HepG2 (cell line): ENCODE data around the gene UBQLN1. TPM values are rescaled to one million over a fixed set of nuclear protein-coding genes. Genes with fewer than 3 reads are reported as not detected.

Experiments used
- CBX1 ChIP-seq: IDR thresholded peaks from one replicate; pipeline ENCODE4 v1.6.1; 2016; ENCODE audit warnings: antibody characterized with exemption, low read depth
- DMAP1 ChIP-seq: IDR thresholded peaks from 2 replicates; pipeline ENCODE4 v1.6.1; 2016
- FOXM1 ChIP-seq: sonication (generic); formaldehyde crosslinking; IDR thresholded peaks from 2 replicates; pipeline ENCODE4 v1.5.0; 2020; ENCODE audit warnings: missing genetic modification reagents
- GATAD2A ChIP-seq: IDR thresholded peaks from 2 replicates; pipeline ENCODE4 v1.6.1; 2016
- GFI1 ChIP-seq: sonication (generic); formaldehyde crosslinking; IDR thresholded peaks from 2 replicates; pipeline ENCODE4 v1.5.0; 2020; ENCODE audit warnings: missing genetic modification reagents, mild to moderate bottlenecking, borderline replicate concordance
- MTF1 ChIP-seq: sonication (generic); formaldehyde crosslinking; IDR thresholded peaks from 2 replicates; pipeline ENCODE4 v1.5.0; 2020; ENCODE audit warnings: missing genetic modification reagents
- PAX8 ChIP-seq: sonication (generic); formaldehyde crosslinking; IDR thresholded peaks from 2 replicates; pipeline ENCODE4 v1.8.0; 2022; ENCODE audit warnings: mild to moderate bottlenecking, missing genetic modification reagents, borderline replicate concordance
- PTBP1 ChIP-seq: fragments of 200-400 bp; formaldehyde crosslinking; IDR thresholded peaks from 2 replicates; pipeline ENCODE4 v1.6.1; 2018; ENCODE audit warnings: low read length, low read depth; ENCODE audit not compliant: poor library complexity, severe bottlenecking
- RNF2 ChIP-seq: fragments of 450-650 bp; conservative IDR thresholded peaks from 2 replicates; pipeline ENCODE4 v1.6.1; 2016; ENCODE audit warnings: low read depth
- SIX4 ChIP-seq: sonication (generic); formaldehyde crosslinking; IDR thresholded peaks from 2 replicates; pipeline ENCODE4 v1.4.0; 2020; ENCODE audit warnings: missing genetic modification reagents
- SRF ChIP-seq: IDR thresholded peaks from 2 replicates; pipeline ENCODE4 v1.6.1; 2011; ENCODE audit warnings: mild to moderate bottlenecking, low read depth, low read length, moderate library complexity
- TBX3 ChIP-seq: fragments of 450-650 bp; IDR thresholded peaks from 2 replicates; pipeline ENCODE4 v1.6.1; 2017; ENCODE audit warnings: antibody characterized with exemption, mild to moderate bottlenecking, inconsistent platforms, borderline replicate concordance
- U2AF2 ChIP-seq: fragments of 200-400 bp; formaldehyde crosslinking; IDR thresholded peaks from 2 replicates; pipeline ENCODE4 v1.6.1; 2017; ENCODE audit warnings: low read depth, mild to moderate bottlenecking, low read length
- ZBTB20 ChIP-seq: sonication (generic); formaldehyde crosslinking; IDR thresholded peaks from 2 replicates; pipeline ENCODE4 v1.8.1; 2023; ENCODE audit warnings: missing genetic modification reagents, low read depth, mild to moderate bottlenecking, borderline replicate concordance
- ZFP37 ChIP-seq: sonication (generic); formaldehyde crosslinking; IDR thresholded peaks from 2 replicates; pipeline ENCODE4 v1.4.0; 2020; ENCODE audit warnings: missing genetic modification reagents, borderline replicate concordance
- ZFY ChIP-seq: sonication (generic); formaldehyde crosslinking; IDR thresholded peaks from 2 replicates; pipeline ENCODE4 v1.4.0; 2020; ENCODE audit warnings: missing genetic modification reagents
- ZNF12 ChIP-seq: sonication (generic); formaldehyde crosslinking; IDR thresholded peaks from 2 replicates; pipeline ENCODE4 v1.5.0; 2020; ENCODE audit warnings: missing genetic modification reagents
- ZNF260 ChIP-seq: sonication (generic); formaldehyde crosslinking; IDR thresholded peaks from 2 replicates; pipeline ENCODE4 v1.4.0; 2020; ENCODE audit warnings: missing genetic modification reagents, low read depth, mild to moderate bottlenecking, borderline replicate concordance
- ZNF274 ChIP-seq: sonication (generic); formaldehyde crosslinking; IDR thresholded peaks from 2 replicates; pipeline ENCODE4 v1.5.1; 2020; ENCODE audit warnings: mild to moderate bottlenecking, missing genetic modification reagents
- ZNF335 ChIP-seq: sonication (generic); formaldehyde crosslinking; IDR thresholded peaks from 2 replicates; pipeline ENCODE4 v1.4.0; 2020; ENCODE audit warnings: missing genetic modification reagents
- ZNF547 ChIP-seq: sonication (generic); formaldehyde crosslinking; IDR thresholded peaks from 2 replicates; pipeline ENCODE4 v1.5.1; 2020; ENCODE audit warnings: mild to moderate bottlenecking, missing genetic modification reagents
- ZNF629 ChIP-seq: sonication (generic); formaldehyde crosslinking; conservative IDR thresholded peaks from 2 replicates; pipeline ENCODE4 v1.5.0; 2020; ENCODE audit warnings: missing genetic modification reagents
- ZNF780A ChIP-seq: sonication (generic); formaldehyde crosslinking; IDR thresholded peaks from 2 replicates; pipeline ENCODE4 v1.8.0; 2022; ENCODE audit warnings: mild to moderate bottlenecking, missing genetic modification reagents, moderate library complexity
- polyA plus RNA-seq, 8 experiments: library from polyadenylated mRNA; depleted of rRNA in 3 of 8; stranded (reverse) in 7 of 8; unstranded in 1 of 8; fragments of >200 nt; fragmentation: Illumina TruSeq in 4 of 8; extraction: Trizol in 4 of 8; gene quantifications; 2 replicates each; pipeline versions ENCODE4 v1.2.1 to v1.2.3, GENCODE V29; 2011 to 2016; ENCODE audit warnings: low read depth in 4 of 8, missing spikeins in 1 of 8, mixed read lengths in 1 of 8; ENCODE audit not compliant: insufficient read depth in 1 of 8
- total RNA-seq, 5 experiments: library from RNA; depleted of rRNA; stranded (reverse); fragments of >200 nt; fragmentation: Illumina TruSeq; extraction: Trizol; gene quantifications; 2 replicates each; pipeline ENCODE4 v1.2.3, GENCODE V29; 2016; ENCODE audit warnings: low read depth in 1 of 5
- TF ChIP-seq, protein P1 (sequence below): IDR thresholded peaks from 2 replicates; pipeline ENCODE4 v1.6.1; 2016
- TF ChIP-seq, protein P2 (sequence below): sonication (generic); formaldehyde crosslinking; IDR thresholded peaks from 2 replicates; pipeline ENCODE4 v1.4.0; 2020; ENCODE audit warnings: mild to moderate bottlenecking, missing genetic modification reagents, borderline replicate concordance
- TF ChIP-seq, protein P3 (sequence below): sonication (generic); formaldehyde crosslinking; IDR thresholded peaks from 2 replicates; pipeline ENCODE4 v1.8.0; 2022; ENCODE audit warnings: mild to moderate bottlenecking, missing genetic modification reagents; ENCODE audit not compliant: insufficient replicate concordance

UBQLN1 gene
- total and polyA plus RNA-seq, 2 of the 13 experiments (the other 11 are each of a cell fraction or from before 2014, with no cell fraction given) = 78.1 to 83.8 TPM

DNA sequence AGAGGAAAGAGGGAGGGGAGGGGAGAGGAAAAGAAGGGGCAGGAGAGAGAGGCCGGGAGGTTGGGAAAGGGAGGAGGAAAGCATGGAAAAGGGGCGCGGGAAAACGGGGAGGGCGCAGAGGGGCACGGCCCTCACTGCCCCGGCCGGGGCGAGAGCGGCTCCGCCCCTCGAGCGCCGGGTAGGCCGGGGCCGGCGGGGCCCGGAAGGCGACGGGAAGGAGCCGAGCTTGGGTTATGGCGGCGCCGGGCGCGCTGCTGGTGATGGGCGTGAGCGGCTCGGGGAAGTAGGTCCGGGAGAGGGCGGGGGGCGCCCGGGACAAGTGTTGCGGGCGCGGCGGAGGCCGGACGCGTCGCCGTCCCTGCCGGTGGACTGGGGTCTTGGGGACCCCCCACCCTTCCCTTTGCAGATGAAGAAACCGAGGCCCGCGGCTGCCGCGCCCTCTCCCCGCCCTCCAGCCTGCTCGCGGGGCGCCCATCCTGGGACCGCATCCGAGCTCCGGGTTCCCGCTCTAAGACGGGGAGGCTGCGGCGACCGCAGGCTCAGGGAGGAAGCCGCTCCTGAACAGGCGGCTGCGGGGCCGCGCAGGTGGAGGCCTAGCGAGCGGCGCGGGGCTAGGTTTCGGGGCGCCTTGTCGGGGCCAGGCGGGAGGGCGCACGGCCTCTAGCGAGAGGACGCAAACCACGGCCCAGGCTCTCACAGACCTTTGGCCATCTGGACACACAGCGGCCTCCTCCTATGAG is 84.6 kb downstream of the UBQLN1 start, which contains the start of gene IDNK (continued):
- no peak for TF ChIP-seq CBX1
- no peak for TF ChIP-seq PTBP1
- TF ChIP-seq ZBTB20 = no peak
- TF ChIP-seq FOXM1 = no peak
- no peak for TF ChIP-seq GFI1 (CRISPR knock-in tag)
- TF ChIP-seq ZNF547 (CRISPR knock-in tag) = peak; percentile 68; the same call in 1 of the 2 replicates
- 0 out of 2 replicates have a peak, but pooled peaks have one; percentile 41 for TF ChIP-seq ZNF780A (CRISPR knock-in tag)
- TF ChIP-seq, protein P1, sequence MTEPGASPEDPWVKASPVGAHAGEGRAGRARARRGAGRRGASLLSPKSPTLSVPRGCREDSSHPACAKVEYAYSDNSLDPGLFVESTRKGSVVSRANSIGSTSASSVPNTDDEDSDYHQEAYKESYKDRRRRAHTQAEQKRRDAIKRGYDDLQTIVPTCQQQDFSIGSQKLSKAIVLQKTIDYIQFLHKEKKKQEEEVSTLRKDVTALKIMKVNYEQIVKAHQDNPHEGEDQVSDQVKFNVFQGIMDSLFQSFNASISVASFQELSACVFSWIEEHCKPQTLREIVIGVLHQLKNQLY (CRISPR knock-in tag) = no peak
- no peak for TF ChIP-seq SIX4 (CRISPR knock-in tag)
- TF ChIP-seq, protein P2, sequence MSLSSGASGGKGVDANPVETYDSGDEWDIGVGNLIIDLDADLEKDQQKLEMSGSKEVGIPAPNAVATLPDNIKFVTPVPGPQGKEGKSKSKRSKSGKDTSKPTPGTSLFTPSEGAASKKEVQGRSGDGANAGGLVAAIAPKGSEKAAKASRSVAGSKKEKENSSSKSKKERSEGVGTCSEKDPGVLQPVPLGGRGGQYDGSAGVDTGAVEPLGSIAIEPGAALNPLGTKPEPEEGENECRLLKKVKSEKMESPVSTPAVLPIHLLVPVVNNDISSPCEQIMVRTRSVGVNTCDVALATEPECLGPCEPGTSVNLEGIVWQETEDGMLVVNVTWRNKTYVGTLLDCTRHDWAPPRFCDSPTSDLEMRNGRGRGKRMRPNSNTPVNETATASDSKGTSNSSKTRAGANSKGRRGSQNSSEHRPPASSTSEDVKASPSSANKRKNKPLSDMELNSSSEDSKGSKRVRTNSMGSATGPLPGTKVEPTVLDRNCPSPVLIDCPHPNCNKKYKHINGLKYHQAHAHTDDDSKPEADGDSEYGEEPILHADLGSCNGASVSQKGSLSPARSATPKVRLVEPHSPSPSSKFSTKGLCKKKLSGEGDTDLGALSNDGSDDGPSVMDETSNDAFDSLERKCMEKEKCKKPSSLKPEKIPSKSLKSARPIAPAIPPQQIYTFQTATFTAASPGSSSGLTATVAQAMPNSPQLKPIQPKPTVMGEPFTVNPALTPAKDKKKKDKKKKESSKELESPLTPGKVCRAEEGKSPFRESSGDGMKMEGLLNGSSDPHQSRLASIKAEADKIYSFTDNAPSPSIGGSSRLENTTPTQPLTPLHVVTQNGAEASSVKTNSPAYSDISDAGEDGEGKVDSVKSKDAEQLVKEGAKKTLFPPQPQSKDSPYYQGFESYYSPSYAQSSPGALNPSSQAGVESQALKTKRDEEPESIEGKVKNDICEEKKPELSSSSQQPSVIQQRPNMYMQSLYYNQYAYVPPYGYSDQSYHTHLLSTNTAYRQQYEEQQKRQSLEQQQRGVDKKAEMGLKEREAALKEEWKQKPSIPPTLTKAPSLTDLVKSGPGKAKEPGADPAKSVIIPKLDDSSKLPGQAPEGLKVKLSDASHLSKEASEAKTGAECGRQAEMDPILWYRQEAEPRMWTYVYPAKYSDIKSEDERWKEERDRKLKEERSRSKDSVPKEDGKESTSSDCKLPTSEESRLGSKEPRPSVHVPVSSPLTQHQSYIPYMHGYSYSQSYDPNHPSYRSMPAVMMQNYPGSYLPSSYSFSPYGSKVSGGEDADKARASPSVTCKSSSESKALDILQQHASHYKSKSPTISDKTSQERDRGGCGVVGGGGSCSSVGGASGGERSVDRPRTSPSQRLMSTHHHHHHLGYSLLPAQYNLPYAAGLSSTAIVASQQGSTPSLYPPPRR (CRISPR knock-in tag) = no peak
- no peak for TF ChIP-seq TBX3
- peak; percentile 82; the same call in 1 of the 2 replicates for TF ChIP-seq DMAP1 (CRISPR knock-in tag)
- TF ChIP-seq, protein P3, sequence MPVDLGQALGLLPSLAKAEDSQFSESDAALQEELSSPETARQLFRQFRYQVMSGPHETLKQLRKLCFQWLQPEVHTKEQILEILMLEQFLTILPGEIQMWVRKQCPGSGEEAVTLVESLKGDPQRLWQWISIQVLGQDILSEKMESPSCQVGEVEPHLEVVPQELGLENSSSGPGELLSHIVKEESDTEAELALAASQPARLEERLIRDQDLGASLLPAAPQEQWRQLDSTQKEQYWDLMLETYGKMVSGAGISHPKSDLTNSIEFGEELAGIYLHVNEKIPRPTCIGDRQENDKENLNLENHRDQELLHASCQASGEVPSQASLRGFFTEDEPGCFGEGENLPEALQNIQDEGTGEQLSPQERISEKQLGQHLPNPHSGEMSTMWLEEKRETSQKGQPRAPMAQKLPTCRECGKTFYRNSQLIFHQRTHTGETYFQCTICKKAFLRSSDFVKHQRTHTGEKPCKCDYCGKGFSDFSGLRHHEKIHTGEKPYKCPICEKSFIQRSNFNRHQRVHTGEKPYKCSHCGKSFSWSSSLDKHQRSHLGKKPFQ (CRISPR knock-in tag) = no peak
- TF ChIP-seq SRF = no peak
- TF ChIP-seq ZNF629 (CRISPR knock-in tag) = no peak
- peak; percentile 98 for TF ChIP-seq ZFY (CRISPR knock-in tag)
- no peak for TF ChIP-seq RNF2
- no peak for TF ChIP-seq ZFP37 (CRISPR knock-in tag)
- TF ChIP-seq U2AF2 = no peak
- TF ChIP-seq ZNF274 (CRISPR knock-in tag) = 0 out of 2 replicates have a peak, but pooled peaks have one; percentile 49
- no peak; the same call in 1 of the 2 replicates for TF ChIP-seq ZNF12
- TF ChIP-seq PAX8 (CRISPR knock-in tag) = no peak
- no peak for TF ChIP-seq MTF1 (CRISPR knock-in tag)
- TF ChIP-seq ZNF335 (CRISPR knock-in tag) = no peak
- no peak for TF ChIP-seq ZNF260 (CRISPR knock-in tag)
- TF ChIP-seq GATAD2A (CRISPR knock-in tag) = no peak
